AG04449 (cell line): ENCODE results near the gene C2CD2.

Experiments used
- CTCF ChIA-PET: fragments of 350-600 bp; formaldehyde crosslinking; extraction: SDS; loops from one replicate; lab custom pipeline; 2021; ENCODE audit warnings: antibody characterized with exemption; lab: Yijun Ruan, JAX
- POLR2A ChIA-PET: fragments of 400-600, 350-600 bp; formaldehyde crosslinking; extraction: SDS; loops from one replicate; lab custom pipeline; 2020; ENCODE audit warnings: antibody characterized with exemption, inconsistent platforms; lab: Yijun Ruan, JAX
- DNase-seq: peaks from one replicate; pipeline ENCODE4 v3.0.0-alpha.2; 2010; ENCODE audit warnings: low read depth, low spot score
- H3K4me3 ChIP-seq: 2 replicates; pipeline ENCODE4 v1.5.1; 2011; ENCODE audit warnings: low read depth, mild to moderate bottlenecking, control low read depth, low read length
- CTCF ChIP-seq: IDR thresholded peaks from one replicate; pipeline ENCODE4 v1.5.1; 2011; ENCODE audit warnings: mild to moderate bottlenecking, moderate library complexity, low read length, control low read depth, inconsistent platforms; ENCODE audit not compliant: insufficient read depth; ENCODE audit errors: missing control alignments

The C2CD2 gene

GRCh38 chr21:41850085-41850484 lies 103.7 kb downstream of the C2CD2 start:
- POLR2A ChIA-PET, result no interaction called here
- TF ChIP-seq CTCF, result no peak
- DNase-seq, result no peak
- CTCF ChIA-PET, result no interaction called here
- H3K4me3 ChIP-seq, result no peak overlapping the region

GRCh38 chr21:41848958-41849580 lies 104.7 kb downstream of the C2CD2 start:
- ChIA-PET POLR2A (no interaction called here), CTCF (no interaction called here)

GRCh38 chr21:41848533-41848932 lies 105.3 kb downstream of the C2CD2 start:
- CTCF ChIA-PET, result no interaction called here
- POLR2A ChIA-PET, result no interaction called here
- no peak for TF ChIP-seq CTCF

More at GRCh38 chr21:41848958-41849580, 104.7 kb downstream of the C2CD2 start:
- TF ChIP-seq CTCF, result no peak
- H3K4me3 ChIP-seq, result no peak overlapping the region
- DNase-seq, result no peak

GRCh38 chr21:41847066-41847804 lies 106.6 kb downstream of the C2CD2 start:
- CTCF ChIA-PET, result interaction anchor here (0.9 to 2.3 kb wide), 7 partner anchors 10 to 270 kb away, joined by 3 to 10 read pairs (median 4); no protein-coding TSS in a partner anchor
- DNase-seq, result no peak

More at GRCh38 chr21:41848533-41848932, 105.3 kb downstream of the C2CD2 start:
- no peak overlapping the region for H3K4me3 ChIP-seq
- DNase-seq, result no peak

GRCh38 chr21:41846536-41846935 lies 107.3 kb downstream of the C2CD2 start:
- CTCF ChIA-PET, result interaction anchor here (1.1 to 2.3 kb wide), 5 partner anchors 9 to 234 kb away, joined by 3 to 10 read pairs (median 4); no protein-coding TSS in a partner anchor

More at GRCh38 chr21:41847066-41847804, 106.6 kb downstream of the C2CD2 start:
- POLR2A ChIA-PET, result interaction anchor here (0.5 kb wide), 1 partner anchor 548 kb away, joined by 3 read pairs; no protein-coding TSS in a partner anchor
- TF ChIP-seq CTCF, result peak; percentile 48
- H3K4me3 ChIP-seq, result no peak overlapping the region

More at GRCh38 chr21:41846536-41846935, 107.3 kb downstream of the C2CD2 start:
- DNase-seq, result no peak
- TF ChIP-seq CTCF, result no peak
- POLR2A ChIA-PET, result no interaction called here
- no peak overlapping the region for H3K4me3 ChIP-seq
